HepG2 (cell line): Measurements from ENCODE around the gene KRT84. TPM values are rescaled to one million over a fixed set of nuclear protein-coding genes. Genes with fewer than 3 reads are reported as not detected.

Experiments used
- ATAC-seq: fragments of 200-7000 bp; cut with Tn5 transposase; 3 replicates; pipeline ENCODE4 v1.9.1; 2020; ENCODE audit warnings: mild to moderate bottlenecking, moderate library complexity
- BruUV-seq: library from RNA; stranded (reverse); fragments of 400-500 nt; replicated peaks from 2 replicates; lab custom pipeline; 2021; lab: Mats Ljungman, UMichigan
- CTCF ChIA-PET: fragments of 300-600 bp; formaldehyde crosslinking; extraction: SDS; loops from one replicate; lab custom pipeline; 2021; ENCODE audit warnings: low total read pairs, inconsistent platforms, low intra/inter-chr PET ratio; lab: Yijun Ruan, JAX
- POLR2A ChIA-PET: fragments of 350-600 bp; sonication (Branson Sonifier 250); formaldehyde crosslinking; loops from one replicate; lab custom pipeline; 2020; ENCODE audit warnings: antibody characterized with exemption, inconsistent platforms; lab: Yijun Ruan, JAX
- DNase-seq: peaks from one replicate; pipeline ENCODE4 v3.0.0-alpha.2; 2015; ENCODE audit warnings: low spot score
- FAIRE-seq: peaks from 3 replicates; lab custom pipeline; 2011; peaks lifted over from hg19 to GRCh38; lab: Jason Lieb, UNC
- H2AFZ ChIP-seq: one replicate; pipeline ENCODE4 v1.6.1; 2011; ENCODE audit warnings: low read length, inconsistent platforms
- H3K27ac ChIP-seq: fragments of 300-600 bp; 3 replicates; pipeline ENCODE4 v1.8.0; 2011; ENCODE audit warnings: mixed run types, mild to moderate bottlenecking, mixed read lengths, low read length, inconsistent platforms; ENCODE audit not compliant: insufficient read depth; ENCODE audit errors: extremely low read length
- H3K27me3 ChIP-seq, 2 experiments: fragments of 200-600 bp in 1 of 2; 2 replicates in 1 of 2; 3 replicates in 1 of 2; pipeline versions ENCODE4 v1.6.0 to v1.8.0; 2011; ENCODE audit warnings: low read length in 2 of 2, mild to moderate bottlenecking in 2 of 2, moderate library complexity in 2 of 2, inconsistent platforms in 1 of 2; ENCODE audit not compliant: insufficient read depth in 2 of 2, control insufficient read depth in 1 of 2
- H3K36me3 ChIP-seq, 2 experiments: fragments of 200-600 bp in 1 of 2; replicated peaks in 1 of 2; 2 replicates in 1 of 2; 3 replicates in 1 of 2; pipeline versions ENCODE4 v1.5.1 to v1.8.0; 2011; ENCODE audit warnings: low read length in 2 of 2, inconsistent platforms in 1 of 2; ENCODE audit not compliant: insufficient read depth in 2 of 2, control insufficient read depth in 1 of 2
- H3K4me1 ChIP-seq: 2 replicates; pipeline ENCODE4 v1.5.1; 2012; ENCODE audit warnings: low read length, inconsistent platforms; ENCODE audit not compliant: insufficient read depth
- H3K4me2 ChIP-seq: 2 replicates; pipeline ENCODE4 v1.6.0; 2011; ENCODE audit warnings: low read depth, low read length, inconsistent platforms
- H3K4me3 ChIP-seq, 3 experiments: fragments of 200-600 bp in 1 of 3; sonication (generic), shearing (Covaris generic) in 1 of 3; replicated peaks in 1 of 3; 2 replicates each; pipeline ENCODE4 v1.5.1; 2011 to 2016; ENCODE audit warnings: low read length in 3 of 3, inconsistent platforms in 2 of 3, low read depth in 2 of 3, mild to moderate bottlenecking in 2 of 3, control low read depth in 1 of 3, mixed read lengths in 1 of 3; ENCODE audit not compliant: insufficient read depth in 1 of 3
- H3K79me2 ChIP-seq: one replicate; pipeline ENCODE4 v1.6.1; 2011; ENCODE audit warnings: low read length, inconsistent platforms; ENCODE audit not compliant: insufficient read depth
- H3K9ac ChIP-seq: 2 replicates; pipeline ENCODE4 v1.6.0; 2011; ENCODE audit warnings: mild to moderate bottlenecking, low read depth, low read length, inconsistent platforms; ENCODE audit not compliant: insufficient read depth
- H3K9me3 ChIP-seq: 2 replicates; pipeline ENCODE4 v1.5.1; 2012; ENCODE audit warnings: mild to moderate bottlenecking, low read length
- H4K20me1 ChIP-seq: 2 replicates; pipeline ENCODE4 v1.6.0; 2011; ENCODE audit warnings: inconsistent platforms, mild to moderate bottlenecking, low read length, moderate library complexity; ENCODE audit not compliant: insufficient read depth
- EZH2 ChIP-seq: conservative IDR thresholded peaks from 2 replicates; pipeline ENCODE4 v1.6.1; 2012; ENCODE audit warnings: mild to moderate bottlenecking, low read depth, low read length, moderate library complexity
- ZNF747 ChIP-seq: sonication (generic); formaldehyde crosslinking; IDR thresholded peaks from 2 replicates; pipeline ENCODE4 v1.8.1; 2023; ENCODE audit warnings: missing genetic modification reagents, mild to moderate bottlenecking, borderline replicate concordance
- WGBS: methylation state at CpG from one replicate; pipeline ENCODE4 v1.1.6; 2017; ENCODE audit warnings: low lambda C conversion rate; 5-methylcytosine and 5-hydroxymethylcytosine counted together
- in situ Hi-C: cut with HindIII; loops from 2 replicates; pipeline ENCODE4 v1.10.0; 2017; ENCODE audit warnings: low pct_unique_long_range_greater_than_20kb; ENCODE audit not compliant: extremely low pct_ligation_motif_present
- intact Hi-C: fragments of 100-400 bp; cut with micrococcal nuclease; formaldehyde crosslinking; loops from one replicate; pipeline ENCODE4 v1.10.0; 2022; ENCODE audit not compliant: unreplicated experiment
- polyA plus RNA-seq, 8 experiments: library from polyadenylated mRNA; depleted of rRNA in 3 of 8; stranded (reverse) in 7 of 8; unstranded in 1 of 8; fragments of >200 nt; fragmentation: Illumina TruSeq in 4 of 8; extraction: Trizol in 4 of 8; gene quantifications; 2 replicates each; pipeline versions ENCODE4 v1.2.1 to v1.2.3, GENCODE V29; 2011 to 2016; ENCODE audit warnings: low read depth in 4 of 8, missing spikeins in 1 of 8, mixed read lengths in 1 of 8; ENCODE audit not compliant: insufficient read depth in 1 of 8
- total RNA-seq, 5 experiments: library from RNA; depleted of rRNA; stranded (reverse); fragments of >200 nt; fragmentation: Illumina TruSeq; extraction: Trizol; gene quantifications; 2 replicates each; pipeline ENCODE4 v1.2.3, GENCODE V29; 2016; ENCODE audit warnings: low read depth in 1 of 5

KRT84 gene
- total and polyA plus RNA-seq, 2 of the 13 experiments (the other 11 are each of a cell fraction or from before 2014, with no cell fraction given): not detected

DNA sequence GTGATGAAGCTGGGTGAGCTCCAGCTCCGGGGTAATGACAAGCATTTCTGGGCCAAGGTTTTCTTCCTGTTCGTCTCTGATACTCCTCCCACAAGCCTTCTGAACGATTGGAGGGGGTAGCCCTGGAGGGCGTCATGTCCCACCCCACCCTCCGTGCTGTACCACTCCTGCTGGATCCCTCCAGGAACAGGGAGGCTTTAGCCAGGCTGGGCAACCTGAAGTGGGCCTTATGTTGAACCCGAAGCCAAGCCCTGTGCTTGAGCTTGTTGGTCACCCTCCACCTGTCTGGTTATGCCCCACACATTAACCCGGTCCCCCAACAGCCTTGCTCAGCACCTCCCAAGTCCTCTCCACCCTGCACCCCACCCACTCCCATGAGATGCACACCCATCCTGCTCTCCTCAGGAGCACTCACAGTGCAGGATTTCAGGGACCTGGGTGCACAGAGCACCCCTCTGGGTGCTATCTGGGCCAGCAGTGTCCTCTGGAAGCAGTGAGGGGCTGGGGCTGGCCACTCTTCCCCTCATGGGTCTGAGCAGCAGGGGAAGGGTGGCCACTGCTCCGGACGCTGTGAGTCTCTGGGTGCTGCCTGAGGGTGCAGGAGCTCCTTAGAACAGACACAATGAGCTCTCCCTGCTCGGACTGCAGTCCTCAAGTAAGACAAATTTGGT lies 57.5 kb downstream of the KRT84 start:
- CTCF ChIA-PET: interaction anchor here (1.1 to 2.7 kb wide), 7 partner anchors 48 to 188 kb away, joined by 3 to 45 read pairs (median 5); no protein-coding TSS in a partner anchor
- in situ Hi-C loops: loop anchor here (5.0 kb wide), 1 partner anchor 181 kb away; no protein-coding TSS in a partner anchor
- FAIRE-seq (no peak), ATAC-seq (peak; percentile 18; the same call in 1 of the 3 replicates), DNase-seq (no peak)
- no peak overlapping the region for H3K9ac ChIP-seq
- no peaks in the 10 kb centered on the region for H3K36me3 ChIP-seq
- BruUV-seq: no TSS peak
- H2AFZ ChIP-seq: no peak overlapping the region
- no peaks in the 10 kb centered on the region for H3K4me1 ChIP-seq
- 33% methylated on average over 5 of the region's 10 CpGs for WGBS
- H3K4me3 ChIP-seq: no peak overlapping the region
- intact Hi-C loops: loop anchor here (1.0 kb wide), 1 partner anchor 172 kb away; no protein-coding TSS in a partner anchor
- no peaks in the 10 kb centered on the region for H3K9me3 ChIP-seq
- H4K20me1 ChIP-seq: no peaks in the 10 kb centered on the region
- TF ChIP-seq EZH2 (0 out of 2 replicates have a peak, but pooled peaks have one; percentile 44), ZNF747 (CRISPR knock-in tag) (no peak)
- peaks cover 0 to 5% of the 10 kb centered on the region in 2 experiments; a peak in 2 of 5 replicates for H3K27me3 ChIP-seq
- H3K27ac ChIP-seq: no peak overlapping the region
- H3K79me2 ChIP-seq: no peaks in the 10 kb centered on the region
- POLR2A ChIA-PET: no interaction called here
- H3K4me2 ChIP-seq: no peak overlapping the region

Other genes starting within 250 kb of the KRT84 start
- 0.27 and 0.58 TPM in 2 replicates for gene KRT80, start 193.6 kb downstream of the KRT84 start, total RNA-seq (2016; rRNA removed; fragmentation: Illumina TruSeq; extraction: Trizol)
- gene KRT80, start 193.6 kb downstream of the KRT84 start, polyA plus RNA-seq (2011; rRNA removed): 0.53 and 0.76 TPM in 2 replicates
- gene KRT7, start 152.4 kb downstream of the KRT84 start, total RNA-seq (2016; rRNA removed; fragmentation: Illumina TruSeq; extraction: Trizol): not detected in 2 replicates
- 0.83 TPM in 1 of 2 replicates, not detected in the other for gene KRT7, start 152.4 kb downstream of the KRT84 start, polyA plus RNA-seq (2011; rRNA removed)
- not detected in 2 replicates for gene KRT86, start 111.0 kb downstream of the KRT84 start, total RNA-seq (2016; rRNA removed; fragmentation: Illumina TruSeq; extraction: Trizol)
- gene KRT86, start 111.0 kb downstream of the KRT84 start, polyA plus RNA-seq (2011; rRNA removed): not detected in 2 replicates
- not detected in 2 replicates for gene KRT81, start 94.1 kb downstream of the KRT84 start, total RNA-seq (2016; rRNA removed; fragmentation: Illumina TruSeq; extraction: Trizol)
- not detected in 2 replicates for gene KRT81, start 94.1 kb downstream of the KRT84 start, polyA plus RNA-seq (2011; rRNA removed)
- not detected in 2 replicates for gene KRT83, start 64.3 kb downstream of the KRT84 start, total RNA-seq (2016; rRNA removed; fragmentation: Illumina TruSeq; extraction: Trizol)
- not detected in 2 replicates for gene KRT83, start 64.3 kb downstream of the KRT84 start, polyA plus RNA-seq (2011; rRNA removed)
- not detected in 2 replicates for gene KRT85, start 18.2 kb downstream of the KRT84 start, total RNA-seq (2016; rRNA removed; fragmentation: Illumina TruSeq; extraction: Trizol)
- gene KRT85, start 18.2 kb downstream of the KRT84 start, polyA plus RNA-seq (2011; rRNA removed): not detected in 2 replicates
- not detected in 2 replicates for gene KRT82, start 20.7 kb upstream of the KRT84 start, total RNA-seq (2016; rRNA removed; fragmentation: Illumina TruSeq; extraction: Trizol)
- gene KRT82, start 20.7 kb upstream of the KRT84 start, polyA plus RNA-seq (2011; rRNA removed): not detected in 2 replicates
- not detected in 2 replicates for gene KRT75, start 48.7 kb upstream of the KRT84 start, total RNA-seq (2016; rRNA removed; fragmentation: Illumina TruSeq; extraction: Trizol)
- gene KRT75, start 48.7 kb upstream of the KRT84 start, polyA plus RNA-seq (2011; rRNA removed): not detected in 2 replicates
- gene KRT6B, start 66.5 kb upstream of the KRT84 start, total RNA-seq (2016; rRNA removed; fragmentation: Illumina TruSeq; extraction: Trizol): not detected in 2 replicates
- gene KRT6B, start 66.5 kb upstream of the KRT84 start, polyA plus RNA-seq (2011; rRNA removed): 0.07 TPM in 1 of 2 replicates, not detected in the other
- not detected in 2 replicates for gene KRT6C, start 88.2 kb upstream of the KRT84 start, total RNA-seq (2016; rRNA removed; fragmentation: Illumina TruSeq; extraction: Trizol)
- gene KRT6C, start 88.2 kb upstream of the KRT84 start, polyA plus RNA-seq (2011; rRNA removed): 0.03 TPM in 1 of 2 replicates, not detected in the other
- gene KRT6A, start 107.6 kb upstream of the KRT84 start, total RNA-seq (2016; rRNA removed; fragmentation: Illumina TruSeq; extraction: Trizol): not detected in 2 replicates
- 0.13 TPM in 2 replicates for gene KRT6A, start 107.6 kb upstream of the KRT84 start, polyA plus RNA-seq (2011; rRNA removed)
- gene KRT5, start 134.7 kb upstream of the KRT84 start, total RNA-seq (2016; rRNA removed; fragmentation: Illumina TruSeq; extraction: Trizol): not detected in 2 replicates
- 0.08 and 0.29 TPM in 2 replicates for gene KRT5, start 134.7 kb upstream of the KRT84 start, polyA plus RNA-seq (2011; rRNA removed)
- gene KRT71, start 167.5 kb upstream of the KRT84 start, total RNA-seq (2016; rRNA removed; fragmentation: Illumina TruSeq; extraction: Trizol): not detected in 2 replicates
- not detected in 2 replicates for gene KRT71, start 167.5 kb upstream of the KRT84 start, polyA plus RNA-seq (2011; rRNA removed)
- not detected in 2 replicates for gene KRT74, start 188.2 kb upstream of the KRT84 start, total RNA-seq (2016; rRNA removed; fragmentation: Illumina TruSeq; extraction: Trizol)
- not detected in 2 replicates for gene KRT74, start 188.2 kb upstream of the KRT84 start, polyA plus RNA-seq (2011; rRNA removed)
- not detected in 2 replicates for gene KRT72, start 215.8 kb upstream of the KRT84 start, total RNA-seq (2016; rRNA removed; fragmentation: Illumina TruSeq; extraction: Trizol)
- not detected in 2 replicates for gene KRT72, start 215.8 kb upstream of the KRT84 start, polyA plus RNA-seq (2011; rRNA removed)
- not detected in 2 replicates for gene KRT73, start 232.9 kb upstream of the KRT84 start, total RNA-seq (2016; rRNA removed; fragmentation: Illumina TruSeq; extraction: Trizol)
- gene KRT73, start 232.9 kb upstream of the KRT84 start, polyA plus RNA-seq (2011; rRNA removed): not detected in 2 replicates